NCI-H226 (cell line): ENCODE data around the gene TNRC6C.

ENCODE experiments used
- DNase-seq: peaks from one replicate; pipeline ENCODE4 v3.0.0-alpha.2; 2015

The TNRC6C gene

DNA sequence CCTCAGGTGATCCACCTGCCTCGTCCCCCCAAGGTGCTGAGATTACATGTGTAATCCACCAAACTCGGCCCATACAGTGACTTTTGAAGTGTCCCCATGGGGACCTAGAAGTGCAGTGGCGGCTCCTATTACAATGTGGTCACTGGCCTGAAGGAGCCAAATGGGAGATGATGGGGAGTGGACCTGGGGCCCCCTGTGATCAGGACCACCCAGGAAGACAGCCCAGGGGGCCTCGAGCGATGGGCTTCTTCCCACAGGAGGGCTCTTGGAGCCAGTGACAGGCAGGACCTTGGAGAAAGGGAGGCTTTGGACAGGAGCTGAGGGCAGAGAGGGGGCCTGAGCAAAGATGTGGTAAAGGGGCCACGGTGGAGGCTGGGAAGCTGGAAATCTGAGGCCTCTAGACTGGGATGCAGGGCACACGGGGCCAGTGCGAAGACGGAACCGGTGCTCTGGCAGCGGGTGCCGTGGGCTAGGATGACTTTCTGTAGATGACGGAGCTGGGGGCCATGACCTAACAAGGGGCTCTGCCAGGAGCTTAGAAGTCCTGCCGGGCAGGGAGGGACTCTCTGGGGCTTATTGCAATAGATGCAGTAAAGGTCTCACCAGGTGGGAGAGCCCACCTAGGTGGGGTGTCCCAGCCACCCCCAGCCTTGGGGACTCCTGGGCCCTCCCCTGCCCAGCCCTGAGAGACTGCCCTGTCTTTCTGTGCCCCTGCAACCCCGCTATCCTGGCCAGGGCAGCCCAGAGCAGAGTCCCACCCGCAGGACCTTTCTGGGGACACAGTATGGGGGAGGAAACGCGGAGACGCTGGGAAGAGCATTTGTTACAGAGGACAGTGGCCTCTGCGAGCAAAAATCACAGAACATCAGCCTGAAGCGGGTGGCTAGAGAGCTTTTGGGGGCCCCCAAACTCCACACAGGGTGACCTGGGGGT, 185.0 kb downstream of the TNRC6C start:
- DNase-seq: no peak

DNA sequence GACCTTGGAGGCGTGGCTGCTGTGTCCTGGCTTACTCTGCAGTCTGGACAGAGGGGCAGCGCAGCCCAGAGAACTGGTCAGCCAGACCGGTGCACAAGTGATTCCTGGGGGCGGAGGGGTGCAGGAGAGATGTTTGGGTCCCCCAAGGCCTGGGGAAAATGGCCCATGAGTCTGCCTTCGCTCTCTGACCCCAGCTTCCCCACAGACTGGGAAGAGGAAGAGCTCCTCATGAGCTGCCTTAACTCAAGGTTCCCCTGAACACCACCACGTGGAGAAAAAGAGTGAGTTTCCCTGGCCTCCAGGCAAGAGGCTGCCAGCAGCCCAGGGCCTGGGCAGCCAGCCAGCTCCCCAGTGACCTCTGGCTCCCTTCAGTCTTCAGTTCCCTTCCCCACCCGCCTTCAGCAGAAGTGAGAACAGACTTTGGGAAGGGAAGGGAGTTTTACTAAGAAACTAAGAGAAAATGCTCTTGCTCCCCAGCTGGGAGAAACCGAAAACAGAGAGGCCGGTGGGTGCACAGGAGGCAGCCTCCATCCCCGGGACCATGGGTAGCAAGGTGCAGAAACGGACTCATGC, 185.7 kb downstream of the TNRC6C start:
- DNase-seq: peak; percentile 83

DNA sequence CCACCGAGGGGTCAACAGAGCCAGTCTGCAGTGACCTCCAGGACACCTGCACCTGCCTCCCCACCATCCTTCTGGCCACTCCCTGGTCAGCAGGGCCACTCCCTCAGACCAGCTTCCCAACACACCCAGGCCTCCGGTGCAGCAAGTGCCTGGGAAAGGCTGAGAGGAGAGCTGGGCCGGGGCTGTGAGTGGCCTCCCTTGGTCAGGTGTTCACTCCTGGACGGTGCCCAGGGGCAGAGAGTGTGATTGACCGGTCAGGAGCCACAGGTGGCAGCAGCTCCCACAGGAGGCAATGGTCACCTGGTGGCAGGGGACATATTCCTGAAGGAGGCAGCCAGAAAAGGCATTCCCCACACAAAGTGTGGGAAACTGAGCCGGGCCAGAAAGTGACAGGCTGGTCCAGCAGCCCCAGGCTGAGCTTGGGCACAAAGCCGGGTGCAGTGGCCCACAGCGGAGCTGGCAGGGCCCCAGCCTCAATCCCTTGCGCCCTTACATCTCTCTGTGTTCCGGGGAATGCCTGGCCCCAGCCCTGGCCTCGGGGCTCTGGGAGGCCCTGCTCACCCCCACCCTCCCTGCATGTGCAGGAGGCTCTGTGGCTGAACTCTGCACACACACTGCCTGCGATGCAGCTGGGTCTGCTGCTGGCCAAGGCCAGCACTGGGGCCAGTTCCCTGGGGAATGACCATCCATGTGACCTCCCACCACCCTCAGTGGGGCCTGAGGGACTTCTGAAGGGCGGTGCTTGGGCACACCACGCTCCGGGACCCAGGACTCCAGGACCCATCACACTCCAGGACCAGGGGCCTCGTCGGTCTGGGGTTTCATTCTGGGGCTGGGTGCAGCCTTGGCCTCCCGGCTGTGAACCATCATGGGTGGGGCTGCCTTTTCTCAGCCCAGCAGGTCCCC, 186.5 kb downstream of the TNRC6C start:
- DNase-seq: no peak

DNA sequence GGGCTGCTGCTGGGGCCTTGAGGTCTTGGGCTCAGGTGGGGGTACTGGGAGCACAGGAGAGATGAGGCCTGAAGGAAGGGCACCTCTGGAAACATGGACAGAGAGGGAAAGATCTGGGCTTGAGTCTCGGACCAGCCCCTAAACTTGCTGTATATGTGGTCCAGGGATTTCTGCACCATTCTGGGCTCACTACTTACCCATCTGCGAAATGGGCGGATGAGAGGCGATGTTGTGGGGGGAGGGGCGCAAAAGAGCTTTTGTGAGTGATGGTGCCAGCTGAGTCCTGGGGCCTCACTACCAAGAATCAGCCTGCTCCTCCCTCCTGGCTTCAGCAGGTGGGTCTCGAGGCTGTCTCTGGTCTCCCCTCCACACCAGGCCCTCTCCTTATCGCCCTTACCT, 188.0 kb downstream of the TNRC6C start:
- no peak for DNase-seq

DNA sequence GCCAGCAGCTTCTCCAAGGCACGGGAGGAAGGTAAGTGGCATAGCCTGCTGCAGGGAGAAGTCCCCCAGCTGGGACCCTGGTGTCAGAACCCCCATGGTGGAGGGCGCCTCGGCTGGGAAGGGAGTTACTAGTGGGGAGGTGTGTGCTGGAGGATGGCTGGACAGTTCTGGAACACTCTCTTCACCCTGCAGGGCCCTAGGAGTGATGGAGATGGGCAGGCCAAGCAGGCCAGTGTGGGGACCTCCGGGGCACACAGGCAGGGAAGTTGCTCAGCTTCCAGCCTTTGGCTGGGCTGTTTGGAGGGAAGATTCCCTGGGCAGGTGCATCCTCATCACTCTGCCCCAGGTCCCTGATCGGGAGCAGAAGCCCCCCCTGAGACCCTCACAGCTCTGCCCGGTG, 188.4 kb downstream of the TNRC6C start:
- no peak for DNase-seq

DNA sequence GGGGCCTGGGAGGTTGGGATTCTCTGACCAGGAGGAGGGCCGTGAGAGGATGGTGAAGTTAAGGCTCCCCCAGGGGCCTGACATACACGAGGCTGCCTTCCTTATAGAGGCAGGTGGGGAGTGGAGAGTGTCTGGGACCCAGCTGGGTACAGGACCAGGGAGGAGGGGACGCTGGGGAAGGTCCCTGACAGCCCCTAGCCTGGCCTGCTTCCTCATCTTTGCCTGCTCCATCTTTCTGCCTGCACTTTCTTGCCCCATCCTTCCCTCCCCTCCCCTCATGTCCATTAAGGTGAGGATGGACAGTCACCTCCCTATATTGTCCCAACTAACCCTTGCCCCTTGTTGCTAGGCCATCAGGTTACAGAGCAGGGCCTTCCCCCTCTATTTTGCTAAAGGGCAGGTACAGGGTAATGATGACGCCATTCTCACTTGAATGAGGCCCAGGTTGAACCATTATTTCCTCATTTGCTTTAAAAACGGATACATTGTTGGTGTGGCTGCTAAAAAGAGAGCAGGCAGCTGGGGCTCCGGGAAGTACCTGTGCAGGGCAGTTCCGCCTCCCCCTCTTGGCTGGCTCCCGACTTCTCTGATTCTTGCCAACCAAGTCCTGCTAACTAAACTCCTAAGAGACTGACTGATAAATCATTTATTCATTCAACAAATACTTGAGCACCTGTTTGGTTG, 189.0 kb downstream of the TNRC6C start:
- DNase-seq: no peak

DNA sequence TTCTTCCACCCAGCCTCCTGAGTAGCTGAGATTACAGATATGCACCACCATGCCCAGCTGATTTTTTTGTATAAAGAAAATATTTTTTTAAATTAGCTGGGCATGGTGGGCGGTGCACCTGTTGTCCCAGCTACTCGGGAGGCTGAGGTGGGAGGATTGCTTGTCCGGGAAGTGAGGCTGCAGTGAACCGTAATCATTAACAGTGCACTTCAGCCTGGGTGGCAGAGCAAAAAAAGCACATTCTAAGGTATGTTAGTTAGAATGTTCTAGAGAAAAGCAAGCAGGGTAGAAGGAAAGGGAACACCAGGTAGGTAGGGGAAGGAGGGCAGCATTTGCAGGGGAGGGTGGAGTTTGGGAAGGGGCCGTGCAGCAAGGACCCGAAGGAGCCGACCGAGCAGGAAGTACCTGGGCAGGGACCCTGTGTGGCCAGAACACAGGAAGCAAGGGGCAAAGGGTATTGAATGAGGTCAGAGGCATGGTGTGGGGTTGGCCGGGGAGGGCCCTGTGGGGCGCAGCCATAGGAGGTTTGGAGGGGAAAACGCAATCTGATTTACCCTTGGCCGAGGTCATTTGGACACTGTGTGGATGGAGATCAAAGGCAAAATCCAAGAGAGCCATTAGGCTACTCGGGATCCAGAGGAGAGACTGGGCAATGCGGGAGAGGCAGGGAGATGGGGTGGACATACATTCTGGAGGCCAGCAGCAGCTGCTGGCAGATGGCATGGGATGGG, 189.9 kb downstream of the TNRC6C start:
- no peak for DNase-seq

DNA sequence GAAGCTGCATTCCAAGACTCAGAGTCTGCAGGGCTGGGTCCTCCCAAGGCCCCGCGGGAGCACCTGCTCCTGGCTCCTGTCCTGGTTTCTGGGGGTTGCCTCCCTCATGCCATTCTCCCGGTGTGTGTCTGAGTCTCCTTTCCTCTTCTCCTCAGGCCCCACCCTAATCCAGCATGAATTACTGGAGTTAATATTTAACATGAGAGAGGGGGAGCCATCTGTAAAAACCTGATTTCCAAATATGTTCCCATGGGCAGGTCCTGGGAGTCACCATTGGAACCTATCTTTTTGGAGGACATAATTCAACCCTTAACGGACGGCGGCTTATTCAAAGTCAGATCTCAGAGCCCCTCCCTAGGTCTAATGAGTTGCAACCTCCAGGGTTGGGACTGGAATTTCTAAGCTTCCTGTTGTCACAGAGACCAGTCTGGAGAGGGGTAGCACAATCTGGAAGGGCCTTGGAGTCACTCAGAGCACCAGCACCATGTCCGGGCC, 193.1 kb downstream of the TNRC6C start:
- peak; percentile 57 for DNase-seq

DNA sequence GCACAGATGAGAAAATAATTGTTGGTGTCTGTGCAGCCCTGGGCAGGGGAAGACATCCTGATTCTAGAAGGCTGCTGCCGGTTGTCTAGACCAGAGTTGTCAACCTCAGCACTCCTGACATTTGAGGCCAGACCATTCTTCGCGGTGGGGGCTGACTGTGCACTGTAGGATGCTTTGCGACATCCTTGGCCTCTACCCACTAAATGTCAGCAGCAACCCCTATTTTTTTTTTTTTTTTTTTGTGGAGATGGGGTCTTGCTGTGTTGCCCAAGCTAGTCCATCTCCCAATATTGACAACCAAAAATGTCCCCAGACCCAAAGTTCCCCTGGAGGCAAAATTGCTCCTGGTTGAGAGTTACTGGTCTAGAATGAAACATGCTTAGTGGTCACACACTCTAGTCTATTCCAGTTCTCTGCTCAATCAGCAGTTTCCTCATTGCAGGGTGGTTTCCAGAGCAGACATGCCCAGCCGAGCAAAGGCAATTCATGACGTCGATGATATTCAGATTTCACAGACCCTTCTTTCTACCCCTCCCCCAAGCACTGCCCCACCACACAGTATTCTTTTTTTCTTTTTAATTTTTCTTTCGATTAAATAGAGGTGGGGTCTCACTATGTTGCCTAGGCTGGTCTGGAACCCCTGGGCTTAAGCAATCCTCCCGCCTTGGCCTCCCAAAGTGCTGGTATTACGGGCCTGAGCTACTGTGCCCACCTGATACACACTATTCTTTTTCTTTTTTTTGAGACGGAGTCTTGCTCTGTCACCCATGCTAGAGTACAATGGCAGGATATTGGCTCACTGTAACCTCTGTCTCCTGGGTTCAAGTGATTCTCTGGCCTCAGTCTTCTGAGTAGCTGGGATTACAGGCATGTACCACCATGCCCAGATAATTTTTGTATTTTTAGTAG, 196.7 kb downstream of the TNRC6C start:
- DNase-seq: no peak
